GM19467 (cell line): ENCODE data around the gene ALDH3B1.
"Not testable (repeated sequence)": the region's sequence is repeated elsewhere in the genome, so short reads cannot be mapped to it uniquely, and the experiment has no call there.

Source experiments
- ATAC-seq: cut with Tn5 transposase; IDR thresholded peaks from one replicate; pipeline ENCODE4 v1.9.1; 2021; ENCODE audit warnings: mild to moderate bottlenecking, moderate library complexity; ENCODE audit not compliant: unreplicated experiment

ALDH3B1 gene, protein sequence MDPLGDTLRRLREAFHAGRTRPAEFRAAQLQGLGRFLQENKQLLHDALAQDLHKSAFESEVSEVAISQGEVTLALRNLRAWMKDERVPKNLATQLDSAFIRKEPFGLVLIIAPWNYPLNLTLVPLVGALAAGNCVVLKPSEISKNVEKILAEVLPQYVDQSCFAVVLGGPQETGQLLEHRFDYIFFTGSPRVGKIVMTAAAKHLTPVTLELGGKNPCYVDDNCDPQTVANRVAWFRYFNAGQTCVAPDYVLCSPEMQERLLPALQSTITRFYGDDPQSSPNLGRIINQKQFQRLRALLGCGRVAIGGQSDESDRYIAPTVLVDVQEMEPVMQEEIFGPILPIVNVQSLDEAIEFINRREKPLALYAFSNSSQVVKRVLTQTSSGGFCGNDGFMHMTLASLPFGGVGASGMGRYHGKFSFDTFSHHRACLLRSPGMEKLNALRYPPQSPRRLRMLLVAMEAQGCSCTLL

DNA sequence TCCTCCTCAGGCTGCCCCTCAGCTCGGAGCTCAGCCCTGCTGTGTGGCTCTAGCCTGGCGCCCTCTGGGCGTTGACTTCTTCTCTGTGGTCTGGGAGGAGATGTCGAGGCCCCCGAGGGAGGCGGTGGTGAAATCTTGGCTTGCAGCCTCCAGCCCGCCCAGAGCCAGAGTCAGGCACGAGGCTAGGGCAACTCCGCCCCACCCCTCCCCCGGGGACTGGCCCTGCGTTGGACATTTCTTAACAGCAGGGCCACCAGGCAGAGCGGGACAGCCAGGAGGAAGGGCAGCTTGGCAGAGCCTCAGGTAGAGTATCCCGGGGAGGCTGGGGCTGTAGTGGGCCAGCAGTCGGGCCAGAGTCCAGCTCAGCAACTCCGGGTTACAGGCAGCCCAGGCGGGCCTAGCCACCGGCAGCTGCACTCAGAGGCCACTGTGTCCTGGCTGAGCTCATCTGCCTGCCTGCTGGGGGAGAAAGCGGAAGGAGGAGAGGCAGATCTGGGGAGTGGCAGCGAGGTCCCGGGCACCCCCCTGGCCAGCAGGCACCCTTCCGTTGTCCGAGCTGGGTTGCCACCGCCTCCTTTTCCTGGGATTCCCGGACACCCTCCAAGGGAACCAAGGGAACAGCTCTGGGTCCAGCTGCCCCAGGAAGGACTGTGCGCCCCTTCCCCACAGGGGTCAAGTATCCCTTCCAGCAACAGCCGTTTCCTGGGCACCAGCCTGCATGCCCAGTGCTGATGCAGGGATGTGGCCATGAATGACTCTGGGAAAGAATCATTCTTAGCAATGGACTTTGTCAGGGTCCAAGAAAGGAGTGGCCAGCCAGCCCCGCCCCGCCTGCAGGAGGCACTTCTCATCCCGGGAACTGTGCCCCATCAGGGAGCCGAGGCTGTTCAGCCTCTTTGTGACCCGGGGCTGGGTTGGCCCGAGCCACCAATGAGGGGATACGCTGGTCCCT is at the start of gene ALDH3B1:
ALDH3B1 (plus strand) TSS at position 238 of the 952 bp plus-strand sequence. CDS start 4,971 bp downstream, outside the sequence.
- ATAC-seq: no peak

DNA sequence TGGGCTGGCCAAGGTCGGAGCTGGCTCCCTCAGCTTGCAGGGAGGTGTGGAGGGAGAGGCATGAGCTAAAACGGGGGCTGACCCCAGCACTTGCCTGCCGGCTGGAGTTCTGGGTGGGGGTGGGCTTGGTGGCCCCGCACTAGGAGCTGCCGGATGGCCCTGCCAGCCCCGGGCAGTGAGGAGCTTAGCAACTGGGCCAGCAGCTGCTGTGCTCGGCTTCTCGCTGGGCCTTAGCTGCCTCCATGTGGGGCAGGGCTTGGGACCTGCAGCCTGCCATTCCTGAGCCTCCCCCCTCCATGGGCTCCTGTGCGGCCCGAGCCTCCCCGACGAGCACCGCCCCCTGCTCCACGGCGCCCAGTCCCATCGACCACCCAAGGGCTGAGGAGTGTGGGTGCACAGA is 46.9 kb upstream of the ALDH3B1 start:
- ATAC-seq: not testable (repeated sequence)

DNA sequence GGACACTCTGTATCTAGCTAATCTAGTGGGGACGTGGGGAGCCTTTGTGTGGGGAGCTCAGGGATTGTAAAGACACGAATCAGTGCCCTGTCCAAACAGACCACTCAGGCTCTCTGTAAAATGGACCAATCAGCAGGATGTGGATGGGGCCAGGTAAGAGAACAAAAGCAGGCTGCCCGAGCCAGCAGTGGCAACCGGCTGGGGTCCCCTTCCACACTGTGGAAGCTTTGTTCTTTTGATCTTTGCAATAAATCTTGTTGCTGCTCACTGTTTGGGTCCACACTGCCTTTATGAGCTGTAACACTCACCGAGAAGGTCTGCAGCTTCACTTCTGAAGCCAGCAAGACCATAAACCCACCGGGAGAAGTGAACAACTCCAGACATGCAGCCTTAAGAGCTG is 46.2 kb upstream of the ALDH3B1 start:
- ATAC-seq: not testable (repeated sequence)

DNA sequence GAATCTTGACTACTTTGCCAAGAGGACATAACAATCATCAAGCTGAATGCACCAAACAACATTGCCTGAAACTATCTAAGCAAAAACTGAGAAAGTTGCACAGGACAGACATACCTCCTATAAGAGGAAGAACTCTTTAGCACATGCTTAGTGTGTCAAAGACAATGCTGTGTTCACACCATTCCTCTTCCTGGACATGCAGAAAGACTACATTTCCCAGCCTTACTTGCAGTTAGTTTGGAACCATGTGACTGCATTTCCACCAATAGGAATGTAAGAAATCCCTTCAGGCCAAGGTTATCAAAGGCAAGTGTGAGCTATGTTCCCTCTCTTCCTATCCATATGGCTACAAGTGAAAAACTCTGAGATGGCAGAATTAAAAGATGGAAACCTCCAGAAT is 45.4 kb upstream of the ALDH3B1 start:
- not testable (repeated sequence) for ATAC-seq

DNA sequence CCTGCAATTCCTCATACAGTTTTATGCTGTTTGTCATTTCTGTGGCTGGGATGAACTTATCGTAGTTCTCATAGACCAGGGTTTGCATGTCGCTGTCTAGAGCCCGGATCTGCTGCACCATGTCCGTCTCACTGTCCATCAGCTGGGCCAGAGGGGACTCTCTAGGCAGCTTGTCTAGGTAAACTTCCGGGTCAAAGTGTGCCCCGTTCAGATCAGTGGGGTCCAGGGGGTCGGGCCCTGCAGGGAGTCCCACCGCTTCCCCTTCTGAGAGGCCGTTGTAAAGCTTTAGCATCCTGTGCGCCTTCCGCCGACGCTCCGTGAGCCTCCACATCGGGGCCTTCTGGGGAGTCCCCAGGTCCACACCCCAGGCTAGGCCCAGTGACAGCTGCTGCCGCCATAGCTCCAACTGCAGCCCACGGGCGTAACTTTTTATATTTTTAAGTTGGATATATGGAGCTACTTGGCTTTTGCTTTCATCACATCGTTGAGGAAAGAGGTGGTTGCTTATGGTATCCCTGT is 44.2 kb upstream of the ALDH3B1 start:
- not testable (repeated sequence) for ATAC-seq

DNA sequence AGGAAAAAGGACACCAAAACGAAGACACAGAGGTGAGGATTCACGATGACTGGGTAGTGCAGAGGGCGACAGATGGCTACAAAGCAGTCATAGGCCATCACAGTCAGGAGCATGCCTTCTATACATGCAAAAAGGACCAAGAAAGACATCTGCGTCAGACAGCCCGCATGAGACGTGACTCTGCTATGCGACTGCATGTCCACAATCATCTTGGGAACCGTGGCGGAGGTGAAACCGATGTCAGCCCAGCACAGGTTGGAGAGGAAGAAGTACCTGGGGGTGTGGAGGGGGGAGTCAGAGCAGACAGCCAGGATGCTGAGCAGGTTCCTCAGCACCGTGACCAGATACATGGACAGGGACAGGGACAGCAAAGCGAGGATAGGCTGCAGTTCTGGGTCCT is 35.4 kb upstream of the ALDH3B1 start:
- ATAC-seq: not testable (repeated sequence)

DNA sequence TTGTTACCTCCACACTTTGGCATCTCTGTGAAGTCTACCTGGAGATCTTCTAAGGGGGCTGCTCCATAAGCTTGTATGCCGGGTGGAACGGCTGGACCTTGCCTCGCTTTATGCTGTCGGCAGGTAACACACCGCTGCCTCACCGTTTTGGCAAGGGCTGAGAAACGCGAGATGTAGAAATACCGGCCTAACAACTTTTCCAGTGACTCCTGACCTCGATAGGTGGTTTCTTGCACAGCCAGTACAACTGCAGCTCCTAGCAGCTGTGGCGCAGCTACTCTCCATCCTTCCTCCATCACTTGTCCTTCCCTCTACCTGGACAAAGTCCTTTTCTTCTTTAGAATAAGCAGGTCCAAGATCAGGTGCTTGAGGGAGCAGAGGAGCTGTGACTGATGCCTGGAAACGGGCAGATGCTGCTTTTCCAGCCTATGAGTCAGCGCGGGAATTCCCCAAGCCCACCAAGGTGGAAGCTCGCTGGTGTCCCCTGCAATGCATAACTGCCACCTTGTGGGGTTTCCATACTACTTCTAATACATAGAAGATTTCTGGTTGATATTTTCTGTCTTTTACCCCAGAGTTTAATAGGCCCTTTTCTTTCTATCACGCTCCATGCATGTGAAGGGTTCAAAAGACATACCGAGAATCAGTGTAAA is 31.2 kb upstream of the ALDH3B1 start:
- not testable (repeated sequence) for ATAC-seq

DNA sequence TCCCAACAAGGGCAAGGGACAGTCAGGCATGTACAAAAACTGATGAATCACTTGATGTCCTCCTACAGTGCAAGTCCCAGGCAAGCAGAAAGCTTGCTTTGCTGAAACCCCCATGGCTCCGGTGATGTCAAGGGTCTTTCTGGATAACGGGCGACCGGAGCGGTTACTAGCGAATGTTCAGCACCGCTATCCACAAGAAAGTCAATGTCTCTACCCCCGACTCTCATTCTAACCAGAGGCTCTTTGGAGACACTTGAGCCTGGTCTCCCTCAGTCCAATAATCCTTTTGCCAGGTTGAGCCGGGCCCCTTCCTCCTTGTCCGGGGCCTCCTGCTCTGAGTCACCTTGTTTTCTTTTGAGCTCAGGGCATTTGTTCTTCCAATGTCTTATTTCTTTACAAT is 28.9 kb upstream of the ALDH3B1 start:
- not testable (repeated sequence) for ATAC-seq

DNA sequence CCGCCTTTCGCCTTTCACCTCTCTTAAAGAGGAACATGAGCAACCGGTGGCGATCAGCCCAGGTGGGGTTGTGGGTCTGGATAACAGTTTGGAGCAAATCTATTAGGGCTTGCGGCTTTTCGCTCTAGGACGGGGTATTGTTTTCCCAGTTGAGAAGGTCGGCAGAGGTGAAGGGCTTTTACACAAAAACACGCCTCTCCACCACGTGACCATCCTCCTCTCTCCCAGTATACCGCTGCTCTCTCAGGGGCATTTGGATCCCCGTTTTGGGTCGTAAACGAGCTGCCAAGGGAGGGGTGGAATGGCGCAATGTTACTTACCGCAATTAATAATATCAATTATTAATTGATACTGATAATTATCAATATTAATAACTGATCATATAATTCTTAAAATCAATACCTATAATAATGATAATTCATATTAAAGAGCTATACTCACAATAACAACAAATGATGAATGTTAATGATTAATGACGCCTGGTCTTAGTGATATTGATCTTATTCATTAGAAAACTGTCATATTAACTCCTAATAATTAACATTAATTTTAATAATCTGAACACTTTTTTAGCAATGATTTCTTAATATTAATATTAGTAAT is 27.8 kb upstream of the ALDH3B1 start:
- not testable (repeated sequence) for ATAC-seq

DNA sequence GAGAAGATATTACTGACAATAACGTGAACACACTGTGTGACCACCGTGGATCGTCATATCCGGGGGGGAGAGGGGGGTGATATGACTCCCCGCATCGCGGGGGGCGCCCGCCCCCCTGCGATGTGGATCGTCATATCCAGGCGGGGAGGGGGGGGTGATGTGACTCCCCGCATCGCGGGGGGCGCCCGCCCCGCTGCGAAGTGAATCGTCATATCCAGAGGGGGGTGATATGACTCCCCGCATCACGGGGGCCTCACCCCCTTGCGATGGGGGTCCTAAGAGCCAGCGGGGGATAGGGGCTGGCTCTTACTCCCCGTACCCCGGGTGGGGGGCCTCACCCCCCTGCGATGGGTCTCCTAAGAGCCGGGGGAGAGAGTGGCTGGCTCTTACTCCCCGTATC is 26.2 kb upstream of the ALDH3B1 start:
- no peak for ATAC-seq

DNA sequence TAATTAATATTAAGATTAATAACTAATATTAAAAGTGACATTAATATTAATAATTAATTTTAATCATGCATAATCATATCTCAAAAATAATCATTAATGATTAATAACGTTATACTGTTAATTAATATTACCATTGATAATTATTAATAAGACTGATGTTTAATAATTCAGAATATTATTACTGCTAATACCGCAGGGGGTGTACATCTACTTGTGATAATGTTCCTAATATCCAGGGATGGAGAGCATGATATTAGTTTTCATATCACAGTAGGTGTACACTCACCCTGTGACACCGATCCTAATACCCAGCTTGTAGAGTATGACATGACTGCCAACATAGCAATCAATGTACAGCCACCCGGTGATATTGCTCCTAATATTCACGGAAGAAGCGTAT is 24.8 kb upstream of the ALDH3B1 start:
- ATAC-seq: not testable (repeated sequence)

DNA sequence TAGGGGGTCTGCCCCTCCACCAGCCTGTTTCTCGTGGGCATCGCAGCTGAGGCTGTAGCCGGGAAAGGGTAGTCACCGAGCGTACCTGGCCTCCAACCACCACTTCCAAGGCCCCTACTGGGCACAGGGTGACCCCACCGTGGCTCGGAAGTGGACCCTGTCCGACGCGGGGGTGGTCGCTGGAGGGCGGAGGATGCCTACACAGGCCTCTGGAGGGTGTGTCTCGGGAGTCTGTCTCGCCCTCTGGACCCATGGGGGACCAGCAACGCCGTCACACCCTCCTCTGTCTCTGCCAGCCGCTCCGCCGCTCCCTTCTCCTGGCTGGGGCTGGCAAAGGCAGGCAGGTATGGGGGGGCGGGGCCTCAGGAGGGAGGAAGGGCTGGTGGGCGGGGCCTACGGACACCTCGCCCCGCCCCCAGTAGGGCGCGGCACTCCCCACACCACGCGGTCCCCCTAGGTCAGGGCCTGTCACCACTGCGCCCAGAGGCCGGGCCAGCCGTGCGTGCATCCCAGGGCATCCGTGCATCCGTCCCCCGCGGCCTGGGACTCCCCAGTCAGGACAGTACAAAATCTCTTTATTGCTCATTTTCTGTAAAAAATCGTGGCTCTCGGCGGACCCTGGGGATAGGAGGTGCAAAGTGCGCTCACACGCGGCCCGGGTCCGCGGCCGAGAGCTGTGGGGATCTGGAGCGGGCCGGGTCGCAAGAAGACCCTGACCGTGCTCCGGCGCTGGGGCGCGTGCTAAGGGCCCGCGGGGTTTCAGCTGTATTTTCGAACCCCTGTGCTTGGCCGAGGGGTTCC is 19.4 kb upstream of the ALDH3B1 start:
- ATAC-seq: not testable (repeated sequence)

DNA sequence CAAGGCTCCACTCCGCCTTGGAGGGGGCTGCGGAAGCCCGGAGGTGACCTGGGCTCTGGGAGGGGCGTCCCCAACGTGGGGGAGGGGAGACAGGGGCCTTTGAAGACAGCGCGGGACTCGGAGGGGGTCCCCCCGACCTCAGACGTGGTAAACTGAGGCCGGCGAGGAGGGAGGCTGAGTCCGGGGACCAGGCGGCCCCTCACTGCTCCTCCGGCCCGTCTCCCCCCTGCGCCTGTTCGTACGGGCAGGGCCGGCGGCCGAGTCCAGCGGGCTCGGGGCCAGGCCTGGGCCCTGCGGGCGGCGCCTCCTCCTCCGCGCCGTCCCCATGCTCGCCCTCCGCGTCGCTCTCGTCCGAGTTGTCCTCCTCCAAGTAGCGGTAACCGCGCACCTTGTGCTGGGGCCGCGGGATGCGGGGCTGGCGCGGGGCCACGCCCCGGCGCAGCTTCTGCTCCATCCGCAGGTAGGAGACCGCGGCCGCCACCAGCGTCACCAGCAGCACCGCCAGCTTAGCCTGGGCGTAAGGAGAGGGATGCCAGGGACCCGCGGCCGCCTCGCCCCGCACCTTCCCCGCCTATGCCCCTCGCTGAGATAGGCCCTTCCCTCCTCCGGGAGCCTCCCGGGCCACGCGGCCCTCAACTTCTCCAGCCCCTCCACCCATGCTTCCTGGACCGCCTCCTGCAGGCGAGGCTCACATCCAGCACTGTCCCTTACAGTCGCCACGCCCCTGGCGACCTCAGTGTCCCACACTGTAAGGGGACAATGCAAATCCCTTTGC is 18.6 kb upstream of the ALDH3B1 start:
- not testable (repeated sequence) for ATAC-seq

DNA sequence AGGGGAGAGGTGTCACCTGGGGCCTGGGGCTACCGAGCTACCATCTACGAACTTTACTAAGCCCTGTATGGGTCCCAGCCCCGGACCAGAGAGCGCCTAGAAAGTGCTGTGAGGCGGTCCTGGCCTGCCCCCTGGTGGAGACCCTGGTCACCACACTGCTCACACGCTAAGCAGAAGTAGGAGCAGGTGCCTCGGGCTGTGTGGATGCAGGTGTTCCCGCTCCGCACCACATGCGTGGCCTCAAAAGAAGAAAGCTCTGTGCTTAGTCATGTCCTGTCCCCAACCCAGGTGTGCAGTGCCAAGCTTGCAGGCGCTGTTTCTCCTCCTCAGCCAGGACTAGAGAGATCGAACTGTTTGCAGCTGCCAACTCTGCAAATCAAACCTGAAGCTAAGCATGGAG is 16.3 kb upstream of the ALDH3B1 start:
- not testable (repeated sequence) for ATAC-seq

DNA sequence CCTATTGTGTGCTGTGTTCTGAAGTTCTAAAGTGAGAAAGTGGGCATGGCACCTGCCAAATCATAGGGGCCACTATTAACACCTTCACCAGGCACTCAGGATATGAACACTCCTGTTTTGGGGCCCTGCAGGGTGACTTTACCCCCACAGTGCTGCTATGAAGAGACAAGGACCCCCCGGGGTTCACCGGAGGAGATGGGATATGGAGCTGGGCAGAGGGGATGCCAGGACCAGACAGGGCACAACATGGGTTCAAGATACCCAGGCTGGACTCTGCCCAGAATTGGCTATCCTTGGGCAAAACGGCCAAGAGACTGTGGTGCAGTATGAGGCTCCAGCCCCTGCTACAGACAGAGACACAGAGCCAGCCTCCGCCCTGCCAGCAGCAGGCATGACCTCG is 15.7 kb upstream of the ALDH3B1 start:
- ATAC-seq: not testable (repeated sequence)

DNA sequence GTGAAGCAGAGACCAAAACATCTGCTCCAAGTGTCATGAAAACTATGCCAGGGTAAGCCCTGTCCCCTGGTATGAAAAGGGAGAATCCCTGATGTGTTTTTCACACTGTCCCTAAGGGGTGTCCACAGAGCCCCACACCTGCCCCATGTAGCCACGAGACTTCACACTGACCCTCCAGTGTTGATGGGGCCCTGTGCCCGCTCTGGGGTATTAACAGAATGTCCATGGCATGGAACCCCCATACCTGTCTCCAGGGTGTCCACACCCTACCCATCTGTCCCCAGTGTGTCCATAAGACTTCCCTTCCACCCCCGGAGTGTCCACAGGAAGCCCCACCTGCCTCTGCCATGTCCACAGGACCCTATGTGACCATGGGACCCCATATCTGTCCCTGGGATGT is 15.0 kb upstream of the ALDH3B1 start:
- not testable (repeated sequence) for ATAC-seq

DNA sequence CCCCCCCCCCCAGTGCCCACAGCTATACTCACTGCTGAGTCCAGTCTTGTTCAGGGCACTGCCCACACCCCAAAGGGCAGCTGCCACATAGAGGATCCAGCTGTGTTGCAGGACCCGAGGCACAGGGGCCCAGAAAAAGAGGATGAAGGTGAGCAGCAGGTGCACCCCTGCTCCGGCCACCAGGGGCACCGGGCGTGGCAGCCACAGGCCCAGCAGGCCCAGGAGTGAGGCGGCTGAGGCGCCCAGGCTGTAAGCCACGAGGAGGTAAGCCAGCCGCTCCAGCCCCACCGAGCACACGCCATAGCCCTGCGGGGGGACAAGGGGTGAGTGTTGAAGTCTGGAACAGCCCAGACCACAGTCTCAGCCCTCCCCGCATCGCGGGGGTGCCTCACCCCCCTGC is 14.5 kb upstream of the ALDH3B1 start:
- ATAC-seq: not testable (repeated sequence)

DNA sequence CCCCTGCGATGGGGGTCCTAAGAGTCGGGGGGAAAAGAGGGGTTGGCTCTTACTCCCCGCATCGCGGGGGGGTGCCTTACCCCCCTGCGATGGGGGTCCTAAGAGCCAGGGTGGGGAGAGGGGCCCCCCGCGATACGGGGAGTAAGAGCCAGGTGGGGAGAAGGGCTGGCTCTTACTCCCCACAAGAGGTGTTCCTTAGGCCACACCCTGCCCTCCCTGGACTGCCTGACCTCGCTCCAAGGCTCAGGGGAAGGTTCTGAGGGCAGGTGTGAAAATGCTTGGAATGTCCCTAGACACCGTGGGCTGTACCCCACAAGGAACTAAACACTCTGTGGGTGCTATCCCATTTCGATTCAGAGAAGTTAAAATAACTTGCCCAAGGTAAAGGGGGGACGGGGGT is 14.1 kb upstream of the ALDH3B1 start:
- ATAC-seq: no peak
